NCI-H187 treated with DMSO at 0.1 percent for 48 hours (cell line): Measurements from ENCODE around the gene TRMT11.
"Not testable (repeated sequence)": the region's sequence is repeated elsewhere in the genome, so short reads cannot be mapped to it uniquely, and the experiment has no call there.

Source experiments
- DNase-seq: peaks from one replicate; lab custom pipeline; 2025; lab: John Stamatoyannopoulos, UW

The TRMT11 gene

GRCh38 chr6:125956506-125957390 lies 29.6 kb upstream of the TRMT11 start, which contains the start of gene HINT3:
Gene HINT3, plus strand, starts transcription at chr6:125956770. Its CDS starts 208 bp downstream, at chr6:125956978.
- DNase-seq: peak; percentile 56

GRCh38 chr6:125957391-125957693 lies 29.0 kb upstream of the TRMT11 start:
- DNase-seq: no peak

GRCh38 chr6:125957845-125958244 lies 28.5 kb upstream of the TRMT11 start:
- DNase-seq: no peak

GRCh38 chr6:125959041-125959440 lies 27.3 kb upstream of the TRMT11 start:
- DNase-seq: no peak

- no peak for DNase-seq
Observed at GRCh38 chr6:125961117-125961516, 25.2 kb upstream of the TRMT11 start.

- DNase-seq: no peak
Observed at GRCh38 chr6:125962900-125963497, 23.3 kb upstream of the TRMT11 start.

- DNase-seq: no peak
Observed at GRCh38 chr6:125963817-125964216, 22.5 kb upstream of the TRMT11 start.

GRCh38 chr6:125966569-125966968 lies 19.8 kb upstream of the TRMT11 start:
- no peak for DNase-seq

- no peak for DNase-seq
Observed at GRCh38 chr6:125968493-125968892, 17.8 kb upstream of the TRMT11 start.

GRCh38 chr6:125970760-125971159 lies 15.6 kb upstream of the TRMT11 start:
- no peak for DNase-seq

- DNase-seq: not testable (repeated sequence)
Observed at GRCh38 chr6:125972478-125972877, 13.9 kb upstream of the TRMT11 start.

GRCh38 chr6:125974214-125974866 lies 12.0 kb upstream of the TRMT11 start:
- DNase-seq: peak; percentile 27

- no peak for DNase-seq
Observed at GRCh38 chr6:125979101-125979500, 7.2 kb upstream of the TRMT11 start.

GRCh38 chr6:125981571-125982185 lies 4.7 kb upstream of the TRMT11 start:
- DNase-seq: no peak

GRCh38 chr6:125983246-125983945 lies 2.9 kb upstream of the TRMT11 start:
- DNase-seq: no peak

- no peak for DNase-seq
Observed at GRCh38 chr6:125984311-125984710, 2.0 kb upstream of the TRMT11 start.

- no peak for DNase-seq
Observed at GRCh38 chr6:125985522-125985921, 818 bp upstream of the TRMT11 start.

- DNase-seq: no peak
Observed at GRCh38 chr6:125985979-125986300, 400 bp upstream of the TRMT11 start.

- no peak for DNase-seq
Observed at GRCh38 chr6:125987026-125987617, 782 bp downstream of the TRMT11 start.

GRCh38 chr6:125988280-125988679 lies 1.9 kb downstream of the TRMT11 start:
- DNase-seq: no peak

- DNase-seq: no peak
Observed at GRCh38 chr6:125989631-125990030, 3.3 kb downstream of the TRMT11 start.

GRCh38 chr6:125991653-125992052 lies 5.3 kb downstream of the TRMT11 start:
- no peak for DNase-seq
